A549 (cell line): ENCODE data around the gene TMEM253. TPM values are rescaled to one million over a fixed set of nuclear protein-coding genes. Genes with fewer than 3 reads are reported as not detected.

ENCODE experiments used
- ATAC-seq, 2 experiments: fragments of 200-7000 bp in 1 of 2; fragments of >200 bp in 1 of 2; cut with Nextera tagmentation in 1 of 2; cut with Tn5 transposase in 1 of 2; 3 replicates each; pipeline versions ENCODE4 v1.8.0 to v1.9.1; 2018 to 2020; ENCODE audit warnings: mild to moderate bottlenecking in 1 of 2, moderate library complexity in 1 of 2
- CTCF ChIA-PET: fragments of 300-600 bp; sonication (Branson Sonifier 250); formaldehyde crosslinking; extraction: SDS; loops from one replicate; lab custom pipeline; 2021; ENCODE audit warnings: antibody characterized with exemption, inconsistent platforms; lab: Yijun Ruan, JAX
- POLR2A ChIA-PET: fragments of 350-600 bp; formaldehyde crosslinking; extraction: SDS; loops from one replicate; lab custom pipeline; 2021; ENCODE audit warnings: antibody characterized with exemption, inconsistent platforms; lab: Yijun Ruan, JAX
- DNase-seq, 2 experiments: peaks; one replicate each; pipeline versions ENCODE4 v3.0.0 to v3.0.0-alpha.2; 2011 to 2016; ENCODE audit warnings: low read depth in 1 of 2, low spot score in 1 of 2
- FAIRE-seq: peaks from 2 replicates; lab custom pipeline; 2011; peaks lifted over from hg19 to GRCh38; lab: Jason Lieb, UNC
- H3K27ac ChIP-seq, 2 experiments: fragments of >200 bp; sonication (Bioruptor Twin); formaldehyde crosslinking; 3 replicates each; pipeline ENCODE4 v1.5.1; 2016 to 2017
- H3K4me1 ChIP-seq: fragments of >200 bp; sonication (Bioruptor Twin); formaldehyde crosslinking; 3 replicates; pipeline ENCODE4 v1.6.1; 2016
- H3K4me2 ChIP-seq: fragments of >200 bp; sonication (Bioruptor Twin); formaldehyde crosslinking; 3 replicates; pipeline ENCODE4 v1.6.1; 2016
- H3K4me3 ChIP-seq: fragments of >200 bp; sonication (Bioruptor Twin); formaldehyde crosslinking; 3 replicates; pipeline ENCODE4 v1.5.1; 2016
- H3K9me3 ChIP-seq: fragments of >200 bp; sonication (Bioruptor Twin); formaldehyde crosslinking; 3 replicates; pipeline ENCODE4 v1.6.1; 2016
- ATOH8 ChIP-seq: fragments of 250-450 bp; sonication (Bioruptor Pico); IDR thresholded peaks from 2 replicates; pipeline ENCODE4 v1.5.0; 2020; ENCODE audit warnings: low read depth, mild to moderate bottlenecking, moderate library complexity
- CBX8 ChIP-seq: fragments of 200-600 bp; sonication (generic); IDR thresholded peaks from 2 replicates; pipeline ENCODE4 v1.6.1; 2016
- CEBPB ChIP-seq, 2 experiments: fragments of >200 bp in 1 of 2; sonication (Bioruptor Twin) in 1 of 2; formaldehyde crosslinking in 1 of 2; IDR thresholded peaks; 2 replicates each; pipeline ENCODE4 v1.6.1; 2012 to 2016
- CHD2 ChIP-seq: fragments of 150-350 bp; IDR thresholded peaks from 2 replicates; pipeline ENCODE4 v1.6.1; 2014; ENCODE audit warnings: low read length; ENCODE audit not compliant: partially characterized antibody
- CHD4 ChIP-seq: fragments of 200-600 bp; sonication (generic); IDR thresholded peaks from 2 replicates; pipeline ENCODE4 v1.6.1; 2016; ENCODE audit warnings: antibody characterized with exemption, mild to moderate bottlenecking, borderline replicate concordance
- EHMT2 ChIP-seq: fragments of 200-600 bp; sonication (generic); IDR thresholded peaks from 2 replicates; pipeline ENCODE4 v1.6.1; 2016; ENCODE audit warnings: antibody characterized with exemption, low read depth, mild to moderate bottlenecking, moderate library complexity
- EP300 ChIP-seq, 2 experiments: fragments of >200 bp; sonication (Bioruptor Twin); formaldehyde crosslinking; IDR thresholded peaks; 2 replicates in 1 of 2; 3 replicates in 1 of 2; pipeline ENCODE4 v1.6.1; 2016 to 2017
- FOSB ChIP-seq: fragments of 250-450 bp; sonication (Bioruptor Pico); IDR thresholded peaks from 2 replicates; pipeline ENCODE4 v1.5.0; 2020; ENCODE audit warnings: mild to moderate bottlenecking, moderate library complexity
- FOSL2 ChIP-seq, 2 experiments: fragments of 450-650 bp in 1 of 2; fragments of >200 bp in 1 of 2; sonication (Bioruptor Twin) in 1 of 2; formaldehyde crosslinking; IDR thresholded peaks; 2 replicates each; pipeline versions ENCODE4 v1.5.0 to v1.6.1; 2016 to 2020; ENCODE audit warnings: mild to moderate bottlenecking in 1 of 2, moderate library complexity in 1 of 2
- FOXS1 ChIP-seq: fragments of 250-450 bp; sonication (Bioruptor Pico); IDR thresholded peaks from 2 replicates; pipeline ENCODE4 v1.5.0; 2020; ENCODE audit warnings: mild to moderate bottlenecking, moderate library complexity
- HEYL ChIP-seq: fragments of 250-450 bp; sonication (Bioruptor Pico); IDR thresholded peaks from 2 replicates; pipeline ENCODE4 v1.8.0; 2021; ENCODE audit warnings: mild to moderate bottlenecking, moderate library complexity
- MAFK ChIP-seq: fragments of 450-650 bp; IDR thresholded peaks from 2 replicates; pipeline ENCODE4 v1.6.1; 2014; ENCODE audit not compliant: partially characterized antibody
- MAX ChIP-seq: IDR thresholded peaks from 2 replicates; pipeline ENCODE4 v1.6.1; 2012
- NR3C1 ChIP-seq: fragments of >200 bp; sonication (Bioruptor Twin); formaldehyde crosslinking; IDR thresholded peaks from 3 replicates; pipeline ENCODE4 v1.6.1; 2017
- PBX3 ChIP-seq: IDR thresholded peaks from 2 replicates; pipeline ENCODE4 v1.6.1; 2012
- RAD21 ChIP-seq, 2 experiments: fragments of >200 bp in 1 of 2; sonication (Bioruptor Twin) in 1 of 2; formaldehyde crosslinking in 1 of 2; IDR thresholded peaks in 1 of 2; conservative IDR thresholded peaks in 1 of 2; 2 replicates in 1 of 2; 3 replicates in 1 of 2; pipeline ENCODE4 v1.6.1; 2012 to 2018; ENCODE audit warnings: inconsistent platforms in 1 of 2
- SMC3 ChIP-seq: fragments of >200 bp; sonication (Bioruptor Twin); formaldehyde crosslinking; IDR thresholded peaks from 3 replicates; pipeline ENCODE4 v1.6.1; 2018; ENCODE audit warnings: inconsistent platforms
- SREBF2 ChIP-seq: fragments of 450-650 bp; IDR thresholded peaks from 2 replicates; pipeline ENCODE4 v1.6.1; 2014; ENCODE audit warnings: mild to moderate bottlenecking, moderate library complexity
- TP53 ChIP-seq: fragments of 250-450 bp; sonication (Bioruptor Pico); IDR thresholded peaks from 2 replicates; pipeline ENCODE4 v1.5.0; 2021; ENCODE audit warnings: mild to moderate bottlenecking, moderate library complexity
- ZFP36 ChIP-seq: fragments of 450-650 bp; IDR thresholded peaks from 2 replicates; pipeline ENCODE4 v1.6.1; 2014; ENCODE audit warnings: borderline replicate concordance; ENCODE audit not compliant: partially characterized antibody
- WGBS: methylation state at CpG from one replicate; pipeline ENCODE4 v1.1.6; 2017; ENCODE audit errors: missing lambda C conversion rate; 5-methylcytosine and 5-hydroxymethylcytosine counted together
- polyA plus RNA-seq, 4 experiments: library from polyadenylated mRNA; depleted of rRNA in 3 of 4; stranded (reverse); fragments of >200 nt; fragmentation: RNase III in 1 of 4; extraction: RNeasy Plus Mini Kit Qiagen cat#74134 plus additional on column Dnase treatment in 1 of 4; gene quantifications; 2 replicates in 3 of 4; 3 replicates in 1 of 4; pipeline ENCODE4 v1.2.3, GENCODE V29; 2011 to 2017
- TF ChIP-seq, protein P1 (sequence below): fragments of >200 bp; sonication (Bioruptor Twin); formaldehyde crosslinking; IDR thresholded peaks from 3 replicates; pipeline ENCODE4 v1.5.1; 2016
- TF ChIP-seq, protein P2 (sequence below): fragments of 450-650 bp; IDR thresholded peaks from 2 replicates; pipeline ENCODE4 v1.6.1; 2014; ENCODE audit warnings: antibody characterized with exemption
- TF ChIP-seq, protein P3 (sequence below): fragments of 150-350 bp; IDR thresholded peaks from 2 replicates; pipeline ENCODE4 v1.6.1; 2014; ENCODE audit warnings: low read depth, mild to moderate bottlenecking, low read length

TMEM253 gene
- polyA plus RNA-seq, 2 of the 4 experiments (the other 2 are of a cell fraction), result 0.54 to 0.81 TPM

DNA sequence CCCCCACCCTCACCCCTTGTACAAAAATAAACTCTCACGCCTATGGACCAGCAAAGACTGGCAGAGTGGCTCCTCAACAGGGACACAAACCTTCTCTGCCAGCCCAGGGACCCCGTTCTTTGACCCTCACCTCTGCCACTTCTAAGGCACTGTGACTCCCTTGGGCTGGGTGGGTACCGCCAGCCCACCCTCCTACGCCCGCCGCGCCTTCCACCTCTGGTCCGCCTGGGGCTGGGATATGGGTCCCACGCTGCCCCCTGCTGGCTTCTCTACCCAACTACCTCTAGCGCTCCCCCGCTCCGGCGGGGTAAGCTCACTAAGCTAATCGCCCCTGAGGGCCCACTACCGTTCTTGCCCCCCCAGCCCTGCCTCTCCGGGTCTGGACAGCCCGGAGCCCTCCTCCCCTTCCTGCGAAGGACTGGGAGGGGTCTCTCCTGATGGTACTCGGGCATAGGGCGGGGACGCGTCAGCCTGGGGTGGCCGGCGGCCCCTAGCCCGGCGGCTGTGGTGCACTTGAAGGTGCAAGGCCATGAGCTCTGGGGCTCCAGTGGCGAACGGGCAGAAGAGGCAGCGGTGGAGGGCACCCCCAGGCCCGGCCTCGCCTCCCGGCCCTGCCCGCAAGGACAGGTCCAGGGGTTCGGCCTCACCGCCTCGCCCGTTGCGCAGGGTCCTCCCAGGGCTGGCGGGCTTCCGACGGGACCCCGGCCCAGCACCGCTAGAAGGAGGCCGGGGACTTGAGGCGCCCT, 10.5 kb upstream of the TMEM253 start:
- Histone ChIP-seq H3K4me1 (peaks cover 24% of the 10 kb centered on the region), H3K4me3 (no peak overlapping the region), H3K4me2 (no peak overlapping the region), H3K9me3 (no peaks in the 10 kb centered on the region), H3K27ac (no peak overlapping the region)
- TF ChIP-seq CHD4, result no peak
- no peak for TF ChIP-seq SREBF2
- TF ChIP-seq, protein P1, sequence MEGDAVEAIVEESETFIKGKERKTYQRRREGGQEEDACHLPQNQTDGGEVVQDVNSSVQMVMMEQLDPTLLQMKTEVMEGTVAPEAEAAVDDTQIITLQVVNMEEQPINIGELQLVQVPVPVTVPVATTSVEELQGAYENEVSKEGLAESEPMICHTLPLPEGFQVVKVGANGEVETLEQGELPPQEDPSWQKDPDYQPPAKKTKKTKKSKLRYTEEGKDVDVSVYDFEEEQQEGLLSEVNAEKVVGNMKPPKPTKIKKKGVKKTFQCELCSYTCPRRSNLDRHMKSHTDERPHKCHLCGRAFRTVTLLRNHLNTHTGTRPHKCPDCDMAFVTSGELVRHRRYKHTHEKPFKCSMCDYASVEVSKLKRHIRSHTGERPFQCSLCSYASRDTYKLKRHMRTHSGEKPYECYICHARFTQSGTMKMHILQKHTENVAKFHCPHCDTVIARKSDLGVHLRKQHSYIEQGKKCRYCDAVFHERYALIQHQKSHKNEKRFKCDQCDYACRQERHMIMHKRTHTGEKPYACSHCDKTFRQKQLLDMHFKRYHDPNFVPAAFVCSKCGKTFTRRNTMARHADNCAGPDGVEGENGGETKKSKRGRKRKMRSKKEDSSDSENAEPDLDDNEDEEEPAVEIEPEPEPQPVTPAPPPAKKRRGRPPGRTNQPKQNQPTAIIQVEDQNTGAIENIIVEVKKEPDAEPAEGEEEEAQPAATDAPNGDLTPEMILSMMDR, result peak; percentile 47
- peak; percentile 45; the same call in 2 of the 3 replicates for TF ChIP-seq SMC3
- no peak for TF ChIP-seq FOSL2 (IDR thresholded peaks at IDR 0.05)
- TF ChIP-seq FOSL2 (CRISPR knock-in tag; IDR thresholded peaks at IDR 0.05), result no peak
- TF ChIP-seq RAD21 (conservative IDR thresholded peaks at IDR 0.05 in 1 of 2, IDR thresholded peaks at IDR 0.05 in 1 of 2), result peak; percentile 36 to 40; a peak in 4 of 5 replicates
- TF ChIP-seq CEBPB (IDR thresholded peaks at IDR 0.05), result no peak
- TF ChIP-seq MAFK, result no peak
- TF ChIP-seq FOXS1, result no peak
- POLR2A ChIA-PET, result interaction anchor here (1.3 to 3.8 kb wide), 4 partner anchors 14 to 75 kb away, joined by 4 to 11 read pairs (median 6); partner anchors contain the start of gene ARHGEF40
- 66% methylated on average over 10 of the region's 45 CpGs for WGBS
- DNase-seq (peak in 1 of 2 experiments; percentile 58), FAIRE-seq (no peak), ATAC-seq (peak; percentile 25 to 62; a peak in 4 of 6 replicates)
- CTCF ChIA-PET, result interaction anchor here (0.8 to 13.7 kb wide), 16 partner anchors 13 to 254 kb away, joined by 3 to 369 read pairs (median 4); partner anchors contain the start of genes ARHGEF40 and TMEM253

DNA sequence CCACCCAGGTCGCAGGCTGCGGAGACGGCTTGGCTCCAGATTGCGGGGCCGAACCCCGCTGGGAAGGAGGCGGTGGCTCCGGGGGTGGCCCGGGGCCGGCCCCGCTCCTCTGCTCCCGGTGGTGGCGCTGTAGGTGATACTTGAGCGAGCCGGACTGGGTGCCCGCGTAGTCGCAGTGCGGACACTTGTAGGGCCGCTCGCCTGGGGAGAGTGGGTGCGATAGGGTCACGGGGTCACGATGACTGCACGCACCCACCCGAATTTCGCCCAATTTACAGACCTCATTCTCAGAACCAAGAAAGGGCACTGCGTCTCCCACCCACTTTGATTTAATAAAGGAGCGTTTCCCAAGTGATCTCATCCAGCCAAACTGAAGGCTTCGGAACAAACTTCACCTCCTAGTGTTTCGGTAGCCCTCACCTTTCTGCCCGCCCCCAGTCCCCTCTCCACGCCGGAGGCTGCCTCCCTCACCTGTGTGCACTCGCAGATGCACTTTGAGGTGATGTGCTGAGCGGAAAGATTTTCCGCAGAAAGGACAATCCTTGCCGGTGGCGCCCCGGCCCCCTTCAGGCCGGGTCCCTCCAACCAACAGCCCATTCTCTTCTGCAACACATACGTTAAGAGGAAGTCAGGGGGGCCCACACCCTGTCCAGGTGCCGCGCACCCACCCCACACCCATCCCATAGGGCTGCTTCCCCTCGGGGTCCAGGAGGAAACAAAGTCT, 9.8 kb upstream of the TMEM253 start:
- peaks cover 28% of the 10 kb centered on the region for H3K4me1 ChIP-seq
- ChIA-PET POLR2A (interaction anchor here (1.8 to 3.8 kb wide), 4 partner anchors 13 to 23 kb away, joined by 6 to 19 read pairs (median 8); partner anchors contain the start of gene ARHGEF40), CTCF (interaction anchor here (0.6 to 13.7 kb wide), 28 partner anchors 14 to 254 kb away, joined by 3 to 369 read pairs (median 10); partner anchors contain the start of genes ARHGEF40, RNASE13, RNASE7 and RNASE8)
- ATAC-seq (no peak), FAIRE-seq (no peak), DNase-seq (no peak)
- 94% methylated on average over 42 of the region's 45 CpGs for WGBS
- no peak overlapping the region for H3K4me2 ChIP-seq
- H3K9me3 ChIP-seq, result no peaks in the 10 kb centered on the region
- TF ChIP-seq HEYL (CRISPR knock-in tag) (no peak), FOSB (CRISPR knock-in tag) (no peak), PBX3 (no peak), ATOH8 (CRISPR knock-in tag) (no peak), CHD2 (no peak), EHMT2 (no peak), ZFP36 (no peak), TP53 (CRISPR knock-in tag) (no peak), MAX (no peak), RAD21 (conservative IDR thresholded peaks at IDR 0.05 in 1 of 2, IDR thresholded peaks at IDR 0.05 in 1 of 2) (no peak), NR3C1 (no peak), CBX8 (no peak), EP300 (IDR thresholded peaks at IDR 0.05) (no peak)
- TF ChIP-seq, protein P2, sequence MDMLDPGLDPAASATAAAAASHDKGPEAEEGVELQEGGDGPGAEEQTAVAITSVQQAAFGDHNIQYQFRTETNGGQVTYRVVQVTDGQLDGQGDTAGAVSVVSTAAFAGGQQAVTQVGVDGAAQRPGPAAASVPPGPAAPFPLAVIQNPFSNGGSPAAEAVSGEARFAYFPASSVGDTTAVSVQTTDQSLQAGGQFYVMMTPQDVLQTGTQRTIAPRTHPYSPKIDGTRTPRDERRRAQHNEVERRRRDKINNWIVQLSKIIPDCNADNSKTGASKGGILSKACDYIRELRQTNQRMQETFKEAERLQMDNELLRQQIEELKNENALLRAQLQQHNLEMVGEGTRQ, result no peak
- TF ChIP-seq, protein P1, result no peak
- TF ChIP-seq, protein P3, sequence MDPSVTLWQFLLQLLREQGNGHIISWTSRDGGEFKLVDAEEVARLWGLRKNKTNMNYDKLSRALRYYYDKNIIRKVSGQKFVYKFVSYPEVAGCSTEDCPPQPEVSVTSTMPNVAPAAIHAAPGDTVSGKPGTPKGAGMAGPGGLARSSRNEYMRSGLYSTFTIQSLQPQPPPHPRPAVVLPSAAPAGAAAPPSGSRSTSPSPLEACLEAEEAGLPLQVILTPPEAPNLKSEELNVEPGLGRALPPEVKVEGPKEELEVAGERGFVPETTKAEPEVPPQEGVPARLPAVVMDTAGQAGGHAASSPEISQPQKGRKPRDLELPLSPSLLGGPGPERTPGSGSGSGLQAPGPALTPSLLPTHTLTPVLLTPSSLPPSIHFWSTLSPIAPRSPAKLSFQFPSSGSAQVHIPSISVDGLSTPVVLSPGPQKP, result no peak
- H3K27ac ChIP-seq, result no peak overlapping the region
- no peak overlapping the region for H3K4me3 ChIP-seq
